CD14-positive monocyte (primary cell): ENCODE results near the gene FAM13A. TPM values are rescaled to one million over a fixed set of nuclear protein-coding genes. Genes with fewer than 3 reads are reported as not detected.

Experiments used
- DNase-seq, 3 donors: peaks; one replicate each; pipeline ENCODE4 v3.0.0-alpha.2; 2011 to 2022
- H2AFZ ChIP-seq: 2 replicates; pipeline ENCODE4 v1.6.0; 2012; ENCODE audit warnings: mild to moderate bottlenecking, low read depth, low read length, inconsistent platforms; ENCODE audit not compliant: insufficient read depth, poor library complexity, severe bottlenecking
- H3K27ac ChIP-seq, 2 donors: 1 replicate in 1 of 2; 2 replicates in 1 of 2; pipeline ENCODE4 v1.5.1; 2012 to 2013; ENCODE audit warnings: low read length in 2 of 2, control low read depth in 1 of 2, inconsistent platforms in 1 of 2, low read depth in 1 of 2, mild to moderate bottlenecking in 1 of 2
- H3K27me3 ChIP-seq, 2 donors: one replicate each; pipeline versions ENCODE4 v1.6.0 to v1.6.1; 2011 to 2013; ENCODE audit warnings: low read length in 2 of 2; ENCODE audit not compliant: control insufficient read depth in 2 of 2, insufficient read depth in 2 of 2
- H3K36me3 ChIP-seq, 2 donors: replicated peaks in 1 of 2; 1 replicate in 1 of 2; 2 replicates in 1 of 2; pipeline versions ENCODE4 v1.5.1 to v1.6.1; 2012 to 2013; ENCODE audit warnings: low read length in 2 of 2, control low read depth in 1 of 2, inconsistent platforms in 1 of 2, mild to moderate bottlenecking in 1 of 2; ENCODE audit not compliant: insufficient read depth in 2 of 2, control insufficient read depth in 1 of 2
- H3K4me1 ChIP-seq, 2 donors: 1 replicate in 1 of 2; 2 replicates in 1 of 2; pipeline versions ENCODE4 v1.5.1 to v1.6.1; 2012 to 2013; ENCODE audit warnings: low read length in 2 of 2, control low read depth in 1 of 2, inconsistent platforms in 1 of 2, mild to moderate bottlenecking in 1 of 2, moderate library complexity in 1 of 2; ENCODE audit not compliant: insufficient read depth in 2 of 2, control insufficient read depth in 1 of 2
- H3K4me2 ChIP-seq: replicated peaks from 2 replicates; pipeline ENCODE3; 2012; ENCODE audit warnings: low read length, moderate library complexity, mild to moderate bottlenecking; ENCODE audit not compliant: poor library complexity, severe bottlenecking; ENCODE audit errors: extremely low read depth
- H3K4me3 ChIP-seq, 3 experiments: fragments of 200-600 bp in 1 of 3; sonication (generic) in 1 of 3; replicated peaks in 1 of 3; 1 replicate in 2 of 3; 2 replicates in 1 of 3; pipeline ENCODE4 v1.5.1; 2011 to 2013; ENCODE audit warnings: low read length in 3 of 3, mild to moderate bottlenecking in 3 of 3, control low read depth in 2 of 3, low read depth in 2 of 3, inconsistent platforms in 1 of 3, moderate library complexity in 1 of 3
- H3K79me2 ChIP-seq: 2 replicates; pipeline ENCODE4 v1.6.0; 2012; ENCODE audit warnings: mild to moderate bottlenecking, control low read depth, inconsistent platforms, low read length, moderate library complexity; ENCODE audit not compliant: insufficient read depth
- H3K9ac ChIP-seq: 2 replicates; pipeline ENCODE4 v1.6.0; 2017; ENCODE audit warnings: low read length, mild to moderate bottlenecking; ENCODE audit not compliant: insufficient read depth, poor library complexity, severe bottlenecking
- H3K9me3 ChIP-seq, 2 donors: replicated peaks in 1 of 2; 1 replicate in 1 of 2; 2 replicates in 1 of 2; pipeline versions ENCODE4 v1.5.1 to v1.6.1; 2012 to 2013; ENCODE audit warnings: low read length in 2 of 2, control low read depth in 1 of 2; ENCODE audit not compliant: control insufficient read depth in 1 of 2, insufficient read depth in 1 of 2
- H4K20me1 ChIP-seq: 2 replicates; pipeline ENCODE4 v1.6.0; 2012; ENCODE audit warnings: mild to moderate bottlenecking, low read length, control low read depth, moderate library complexity; ENCODE audit not compliant: insufficient read depth
- H3K27ac Mint-ChIP-seq, 7 donors: one replicate each; pipeline ENCODE4 v1.8.0; 2020; ENCODE audit warnings: mild to moderate bottlenecking in 7 of 7, mixed read lengths in 7 of 7, moderate library complexity in 6 of 7, inconsistent platforms in 2 of 7
- H3K27me3 Mint-ChIP-seq, 3 donors: one replicate each; pipeline ENCODE4 v1.8.0; 2021 to 2022; ENCODE audit warnings: low read depth in 3 of 3, mild to moderate bottlenecking in 3 of 3, mixed read lengths in 3 of 3, moderate library complexity in 3 of 3, inconsistent platforms in 1 of 3
- H3K36me3 Mint-ChIP-seq, 2 donors: one replicate each; pipeline ENCODE4 v1.8.0; 2020; ENCODE audit warnings: mixed read lengths in 2 of 2, inconsistent platforms in 1 of 2, mild to moderate bottlenecking in 1 of 2
- H3K4me1 Mint-ChIP-seq: one replicate; pipeline ENCODE4 v1.8.0; 2020; ENCODE audit warnings: mild to moderate bottlenecking, mixed read lengths
- H3K4me3 Mint-ChIP-seq, 2 donors: one replicate each; pipeline ENCODE4 v1.8.0; 2020; ENCODE audit warnings: mild to moderate bottlenecking in 2 of 2, mixed read lengths in 2 of 2, moderate library complexity in 1 of 2
- H3K9me3 Mint-ChIP-seq, 7 donors: one replicate each; pipeline ENCODE4 v1.8.0; 2020 to 2022; ENCODE audit warnings: mixed read lengths in 7 of 7, mild to moderate bottlenecking in 6 of 7, moderate library complexity in 6 of 7, inconsistent platforms in 2 of 7
- CTCF ChIP-seq: fragments of 200-600 bp; IDR thresholded peaks from one replicate; pipeline ENCODE4 v1.8.0; 2022; ENCODE audit warnings: antibody characterized with exemption, mild to moderate bottlenecking
- WGBS: methylation state at CpG from one replicate; pipeline ENCODE4 v1.1.5; 2013; ENCODE audit warnings: missing lambda C conversion rate; ENCODE audit not compliant: insufficient coverage; 5-methylcytosine and 5-hydroxymethylcytosine counted together
- intact Hi-C, 2 donors: fragments of 100-400 bp; cut with micrococcal nuclease; formaldehyde crosslinking; loops; one replicate each; pipeline versions ENCODE4 v1.15.0 to v1.15.1; 2023
- polyA plus RNA-seq, 3 donors: library from polyadenylated mRNA; depleted of rRNA in 1 of 3; unstranded in 2 of 3; stranded (reverse) in 1 of 3; fragments of 300-500 nt in 2 of 3; fragments of >200 nt in 1 of 3; fragmentation: Illumina TruSeq in 2 of 3; gene quantifications; 1 replicate in 2 of 3; 2 replicates in 1 of 3; pipeline ENCODE4 v1.2.3, GENCODE V29; 2012 to 2021

FAM13A gene
- polyA plus RNA-seq, 3 donors: 5.3 to 20.0 (median 6.5) TPM

DNA sequence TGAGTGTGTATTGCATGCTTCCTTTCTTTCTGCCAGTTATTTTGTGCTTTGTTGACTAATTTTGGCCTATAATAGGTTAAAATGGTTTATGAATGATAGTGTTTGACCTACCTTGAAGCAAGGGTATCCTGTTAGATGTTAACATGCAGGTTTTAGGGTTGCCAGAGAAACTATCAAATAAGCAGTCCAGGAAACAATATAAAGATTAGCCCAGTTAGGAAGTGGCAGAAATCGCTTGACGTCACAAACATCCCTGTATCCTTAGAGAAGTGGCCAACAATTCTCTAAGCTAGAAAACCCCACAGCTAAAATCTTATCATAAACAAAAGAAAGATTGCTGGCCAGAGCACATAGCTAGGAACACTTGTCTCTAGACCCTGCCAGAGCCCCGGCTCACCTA, 363.2 kb downstream of the FAM13A start:
- Mint-ChIP-seq H3K27me3 (no peaks in the 10 kb centered on the region), H3K27ac (no peak overlapping the region), H3K9me3 (peaks cover 0 to 4% (median 0%) of the 10 kb centered on the region in 7 donors), H3K4me1 (peaks cover 10% of the 10 kb centered on the region), H3K36me3 (peaks cover 65 to 77% of the 10 kb centered on the region in 2 donors), H3K4me3 (no peak overlapping the region)
- 100% methylated on average over 3 of the region's 3 CpGs for WGBS
- intact Hi-C loops: no loop called here
- H3K79me2 ChIP-seq: no peaks in the 10 kb centered on the region
- TF ChIP-seq CTCF: no peak
- no peak overlapping the region for H2AFZ ChIP-seq
- no peaks in the 10 kb centered on the region for H3K9me3 ChIP-seq
- peaks cover 5% of the 10 kb centered on the region in 2 donors for H3K4me1 ChIP-seq
- no peak overlapping the region for H3K4me3 ChIP-seq
- H3K9ac ChIP-seq: no peak overlapping the region
- DNase-seq: no peak
- no peaks in the 10 kb centered on the region for H3K27me3 ChIP-seq
- H3K36me3 ChIP-seq: peaks cover 52 to 91% of the 10 kb centered on the region in 2 donors
- no peak overlapping the region for H3K27ac ChIP-seq
- no peak overlapping the region for H3K4me2 ChIP-seq
- peaks cover 12% of the 10 kb centered on the region for H4K20me1 ChIP-seq

GRCh38 chr4:88690355-88690754, 366.6 kb downstream of the FAM13A start:
- no peak overlapping the region for H3K27ac ChIP-seq
- no peak overlapping the region for H2AFZ ChIP-seq
- peaks cover 62 to 90% of the 10 kb centered on the region in 2 donors for H3K36me3 ChIP-seq
- Mint-ChIP-seq H3K9me3 (no peaks in the 10 kb centered on the region), H3K4me1 (no peaks in the 10 kb centered on the region), H3K27ac (peak overlapping the region in 1 of 7 donors; percentile 1), H3K4me3 (no peak overlapping the region), H3K36me3 (peaks cover 70 to 77% of the 10 kb centered on the region in 2 donors), H3K27me3 (no peaks in the 10 kb centered on the region)
- no peak overlapping the region for H3K4me2 ChIP-seq
- H3K4me3 ChIP-seq: no peak overlapping the region
- H3K9ac ChIP-seq: no peak overlapping the region
- 93% methylated on average over 3 of the region's 3 CpGs for WGBS
- no peaks in the 10 kb centered on the region for H3K27me3 ChIP-seq
- no peaks in the 10 kb centered on the region for H3K79me2 ChIP-seq
- no peaks in the 10 kb centered on the region for H3K4me1 ChIP-seq
- peak in 1 of 3 donors; percentile 11 for DNase-seq
- peaks cover 12% of the 10 kb centered on the region for H4K20me1 ChIP-seq
- intact Hi-C loops: no loop called here
- no peaks in the 10 kb centered on the region for H3K9me3 ChIP-seq
- no peak for TF ChIP-seq CTCF
